Neural progenitor cell (in vitro differentiated cells): Measurements from ENCODE around the gene TRAF7. TPM values are rescaled to one million over a fixed set of nuclear protein-coding genes. Genes with fewer than 3 reads are reported as not detected.

Experiments used
- DNase-seq: peaks from one replicate; pipeline ENCODE4 v3.0.0-alpha.2; 2016; ENCODE audit warnings: low spot score
- H2AFZ ChIP-seq: fragments of 200-600 bp; sonication (generic); replicated peaks from 2 replicates; pipeline ENCODE4 v1.6.1; 2016; ENCODE audit warnings: antibody characterized with exemption
- H3F3A ChIP-seq: fragments of 200-600 bp; sonication (generic); 2 replicates; pipeline ENCODE4 v1.6.1; 2016; ENCODE audit warnings: antibody characterized with exemption, low read depth
- H3K27ac ChIP-seq: fragments of 200-600 bp; sonication (generic); 2 replicates; pipeline ENCODE4 v1.5.1; 2016; ENCODE audit warnings: mild to moderate bottlenecking
- H3K27me3 ChIP-seq: fragments of 200-600 bp; sonication (generic); 2 replicates; pipeline ENCODE4 v1.6.1; 2016; ENCODE audit warnings: mild to moderate bottlenecking, moderate library complexity
- H3K36me3 ChIP-seq: fragments of 200-600 bp; sonication (generic); 2 replicates; pipeline ENCODE4 v1.5.1; 2016
- H3K4me1 ChIP-seq: fragments of 200-600 bp; sonication (generic); 2 replicates; pipeline ENCODE4 v1.6.1; 2016; ENCODE audit warnings: mixed run types
- H3K4me2 ChIP-seq: fragments of 200-600 bp; sonication (generic); 2 replicates; pipeline ENCODE4 v1.6.1; 2016
- H3K4me3 ChIP-seq: fragments of 200-600 bp; sonication (generic); 2 replicates; pipeline ENCODE4 v1.5.1; 2016
- H3K79me2 ChIP-seq: fragments of 200-600 bp; sonication (generic); 2 replicates; pipeline ENCODE4 v1.6.1; 2016; ENCODE audit warnings: low read depth
- H3K9ac ChIP-seq: fragments of 200-600 bp; sonication (generic); 2 replicates; pipeline ENCODE4 v1.6.1; 2016
- H3K9me3 ChIP-seq: fragments of 200-600 bp; sonication (generic); 2 replicates; pipeline ENCODE4 v1.5.1; 2016; ENCODE audit warnings: low read depth
- H4K20me1 ChIP-seq: fragments of 200-600 bp; sonication (generic); 2 replicates; pipeline ENCODE4 v1.6.1; 2016; ENCODE audit warnings: low read depth
- H3K27ac Mint-ChIP-seq: 3 replicates; pipeline ENCODE4 v1.8.0; 2021; ENCODE audit warnings: mixed read lengths
- H3K27me3 Mint-ChIP-seq: 2 replicates; pipeline ENCODE4 v1.8.0; 2022; ENCODE audit warnings: low read depth, mild to moderate bottlenecking, inconsistent platforms, moderate library complexity, mixed read lengths; ENCODE audit not compliant: insufficient read depth
- H3K36me3 Mint-ChIP-seq: 3 replicates; pipeline ENCODE4 v1.8.0; 2021; ENCODE audit warnings: mixed read lengths
- H3K4me1 Mint-ChIP-seq: 3 replicates; pipeline ENCODE4 v1.8.0; 2021; ENCODE audit warnings: mixed read lengths
- H3K4me3 Mint-ChIP-seq: 3 replicates; pipeline ENCODE4 v1.8.0; 2021; ENCODE audit warnings: mild to moderate bottlenecking, moderate library complexity, mixed read lengths
- H3K9me3 Mint-ChIP-seq: 3 replicates; pipeline ENCODE4 v1.8.0; 2020; ENCODE audit warnings: mixed read lengths
- EZH2 ChIP-seq: fragments of 200-600 bp; sonication (generic); IDR thresholded peaks from 2 replicates; pipeline ENCODE4 v1.6.1; 2017; ENCODE audit warnings: antibody characterized with exemption, mild to moderate bottlenecking, moderate library complexity
- EZH2phosphoT487 ChIP-seq: fragments of 200-600 bp; sonication (generic); IDR thresholded peaks from 2 replicates; pipeline ENCODE4 v1.6.1; 2017; ENCODE audit warnings: antibody characterized with exemption
- total RNA-seq: library from RNA; depleted of rRNA; stranded (reverse); fragments of >200 nt; gene quantifications from 2 replicates; pipeline ENCODE4 v1.2.3, GENCODE V29; 2015; ENCODE audit warnings: low replicate concordance
- TF ChIP-seq, protein P1 (sequence below): fragments of 200-600 bp; sonication (generic); IDR thresholded peaks from 2 replicates; pipeline ENCODE4 v1.5.1; 2017; ENCODE audit warnings: antibody characterized with exemption, mild to moderate bottlenecking

The TRAF7 gene
- total RNA-seq, 1 donor from 2014 or later, result 24.1 TPM

- peaks cover 6% of the 10 kb centered on the region for H3F3A ChIP-seq
- peak within 1 kb of the TSS; percentile 53 for H3K27ac Mint-ChIP-seq
- no peaks in the 10 kb centered on the region for H3K27me3 ChIP-seq
- H2AFZ ChIP-seq, result peak within 1 kb of the TSS; percentile 52
- H4K20me1 ChIP-seq, result peaks cover 30% of the 10 kb centered on the region
- peak within 1 kb of the TSS; percentile 89 for H3K4me3 ChIP-seq
- peaks cover 41% of the 10 kb centered on the region for H3K79me2 ChIP-seq
- TF ChIP-seq, protein P1, sequence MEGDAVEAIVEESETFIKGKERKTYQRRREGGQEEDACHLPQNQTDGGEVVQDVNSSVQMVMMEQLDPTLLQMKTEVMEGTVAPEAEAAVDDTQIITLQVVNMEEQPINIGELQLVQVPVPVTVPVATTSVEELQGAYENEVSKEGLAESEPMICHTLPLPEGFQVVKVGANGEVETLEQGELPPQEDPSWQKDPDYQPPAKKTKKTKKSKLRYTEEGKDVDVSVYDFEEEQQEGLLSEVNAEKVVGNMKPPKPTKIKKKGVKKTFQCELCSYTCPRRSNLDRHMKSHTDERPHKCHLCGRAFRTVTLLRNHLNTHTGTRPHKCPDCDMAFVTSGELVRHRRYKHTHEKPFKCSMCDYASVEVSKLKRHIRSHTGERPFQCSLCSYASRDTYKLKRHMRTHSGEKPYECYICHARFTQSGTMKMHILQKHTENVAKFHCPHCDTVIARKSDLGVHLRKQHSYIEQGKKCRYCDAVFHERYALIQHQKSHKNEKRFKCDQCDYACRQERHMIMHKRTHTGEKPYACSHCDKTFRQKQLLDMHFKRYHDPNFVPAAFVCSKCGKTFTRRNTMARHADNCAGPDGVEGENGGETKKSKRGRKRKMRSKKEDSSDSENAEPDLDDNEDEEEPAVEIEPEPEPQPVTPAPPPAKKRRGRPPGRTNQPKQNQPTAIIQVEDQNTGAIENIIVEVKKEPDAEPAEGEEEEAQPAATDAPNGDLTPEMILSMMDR, result no peak
- no peak for TF ChIP-seq EZH2phosphoT487
- TF ChIP-seq EZH2, result no peak
- H3K36me3 Mint-ChIP-seq, result no peaks in the 10 kb centered on the region
- peak within 1 kb of the TSS; percentile 94 for H3K9ac ChIP-seq
- no peaks in the 10 kb centered on the region for H3K9me3 Mint-ChIP-seq
- DNase-seq, result peak; percentile 100
- no peaks in the 10 kb centered on the region for H3K36me3 ChIP-seq
- H3K9me3 ChIP-seq, result no peaks in the 10 kb centered on the region
- H3K4me1 ChIP-seq, result peaks cover 7% of the 10 kb centered on the region
- H3K27ac ChIP-seq, result peak within 1 kb of the TSS; percentile 58
- peaks cover 12% of the 10 kb centered on the region for H3K4me1 Mint-ChIP-seq
- H3K4me3 Mint-ChIP-seq, result peak within 1 kb of the TSS; percentile 87
- peaks cover 5% of the 10 kb centered on the region for H3K27me3 Mint-ChIP-seq
- peak within 1 kb of the TSS; percentile 92 for H3K4me2 ChIP-seq
Measured at GRCh38 chr16:2223221-2223941, 67.8 kb downstream of the TRAF7 start, which contains the start of gene E4F1. Gene E4F1 (plus strand): TSS chr16:2223591. CDS start chr16:2223614, 23 bp downstream.

DNA sequence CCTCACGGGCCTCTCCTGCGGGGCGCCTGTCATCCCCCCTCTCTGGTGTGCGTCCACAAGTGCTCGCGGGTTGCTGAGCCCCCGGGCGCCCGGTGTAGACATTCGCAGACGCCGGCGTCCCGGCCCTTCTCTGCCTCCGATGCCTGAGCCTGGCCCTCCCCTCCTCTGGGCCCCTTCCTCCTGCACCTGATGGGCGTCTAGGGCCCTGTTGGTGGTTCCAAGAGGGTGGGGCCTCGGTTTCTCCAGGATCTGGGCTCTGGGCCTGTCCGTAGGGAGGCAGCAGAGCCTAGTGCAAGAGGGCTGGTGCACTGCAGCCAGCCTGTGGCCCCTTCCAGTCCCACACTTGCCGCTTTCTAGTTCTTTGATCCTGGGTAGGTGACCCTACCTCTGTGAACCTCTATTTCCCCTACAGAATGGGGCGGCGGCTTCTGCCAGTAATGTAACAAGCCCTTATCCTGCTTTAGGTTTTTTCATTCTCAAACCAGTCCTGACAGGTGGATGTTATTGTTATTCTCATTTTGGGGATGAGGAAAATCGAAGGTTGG, 68.4 kb downstream of the TRAF7 start:
- DNase-seq, result peak; percentile 48
- H3K9me3 ChIP-seq, result no peaks in the 10 kb centered on the region

DNA sequence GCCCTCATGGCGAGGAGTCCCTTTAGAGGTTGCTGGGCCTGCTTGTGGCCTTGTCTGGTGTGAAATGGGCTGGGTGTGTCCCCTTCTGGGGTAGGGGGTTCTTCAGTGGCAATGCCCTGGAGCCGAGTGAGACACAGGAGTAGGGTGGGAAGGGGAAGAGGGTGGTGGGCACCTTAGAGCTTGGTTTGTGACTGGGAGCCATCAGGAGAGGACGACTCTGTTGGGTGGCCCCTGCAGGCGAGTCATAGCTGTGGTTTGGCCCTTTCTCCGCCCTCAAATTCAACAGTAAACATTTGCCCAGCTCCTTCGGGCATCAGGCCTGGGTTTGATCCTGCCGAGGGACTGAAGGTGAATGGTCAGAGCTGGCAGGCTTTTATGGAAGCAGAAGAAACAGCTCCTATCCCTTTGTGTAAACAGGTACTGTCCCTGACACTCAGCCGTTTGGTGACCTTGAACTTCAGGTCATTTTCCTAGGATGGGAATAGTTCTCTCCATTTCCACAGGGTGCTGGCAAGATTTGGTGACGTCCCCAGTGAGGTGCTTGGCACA, 70.7 kb downstream of the TRAF7 start:
- H3K36me3 Mint-ChIP-seq, result peaks cover 2% of the 10 kb centered on the region
- peak overlapping the region; percentile 76 for H3K27ac Mint-ChIP-seq
- no peaks in the 10 kb centered on the region for H3K36me3 ChIP-seq
- no peaks in the 10 kb centered on the region for H3K9me3 ChIP-seq
- no peaks in the 10 kb centered on the region for H3K9me3 Mint-ChIP-seq
- H3F3A ChIP-seq, result peaks cover 3% of the 10 kb centered on the region
- H3K4me1 Mint-ChIP-seq, result peaks cover 9% of the 10 kb centered on the region
- peaks cover 2% of the 10 kb centered on the region for H3K27me3 Mint-ChIP-seq
- H4K20me1 ChIP-seq, result peaks cover 34% of the 10 kb centered on the region
- no peak overlapping the region for H3K27ac ChIP-seq
- no peak overlapping the region for H3K4me2 ChIP-seq
- no peak overlapping the region for H3K9ac ChIP-seq
- H3K4me1 ChIP-seq, result peaks cover 7% of the 10 kb centered on the region
- peaks cover 41% of the 10 kb centered on the region for H3K79me2 ChIP-seq
- H2AFZ ChIP-seq, result no peak overlapping the region
- H3K27me3 ChIP-seq, result no peaks in the 10 kb centered on the region
- DNase-seq, result no peak
- TF ChIP-seq, protein P1, result no peak
- TF ChIP-seq EZH2 (no peak), EZH2phosphoT487 (no peak)
- H3K4me3 Mint-ChIP-seq, result peak overlapping the region; percentile 70
- H3K4me3 ChIP-seq, result no peak overlapping the region

More for the DNA sequence above, 68.4 kb downstream of the TRAF7 start:
- H3K27me3 ChIP-seq, result no peaks in the 10 kb centered on the region
- peaks cover 41% of the 10 kb centered on the region for H3K79me2 ChIP-seq
- H3K4me2 ChIP-seq, result peak overlapping the region; percentile 92
- H3K4me3 ChIP-seq, result peak overlapping the region; percentile 89
- H3K9ac ChIP-seq, result peak overlapping the region; percentile 94
- peaks cover 30% of the 10 kb centered on the region for H4K20me1 ChIP-seq
- peaks cover 6% of the 10 kb centered on the region for H3F3A ChIP-seq
- no peaks in the 10 kb centered on the region for H3K36me3 ChIP-seq
- H3K27ac ChIP-seq, result peak overlapping the region; percentile 58
- Mint-ChIP-seq H3K4me1 (peaks cover 12% of the 10 kb centered on the region), H3K9me3 (no peaks in the 10 kb centered on the region), H3K36me3 (no peaks in the 10 kb centered on the region), H3K27ac (no peak overlapping the region), H3K27me3 (peaks cover 5% of the 10 kb centered on the region), H3K4me3 (peak overlapping the region; percentile 87)
- H2AFZ ChIP-seq, result peak overlapping the region; percentile 52
- peaks cover 7% of the 10 kb centered on the region for H3K4me1 ChIP-seq
- TF ChIP-seq, protein P1, result no peak
- TF ChIP-seq EZH2phosphoT487 (no peak), EZH2 (no peak)
